Activated CD4-positive, alpha-beta memory T cell treated with anti-CD3 and anti-CD28 coated beads, Interleukin-2, amount 10 ng/mL, durations not matched to agents 7 days and 5 days (primary cell): ENCODE data around the gene PRND. TPM values are rescaled to one million over a fixed set of nuclear protein-coding genes. Genes with fewer than 3 reads are reported as not detected.
A peak's percentile ranks its signal among the peaks of the same experiment; 100 is the strongest.
"Not testable (repeated sequence)": the region's sequence is repeated elsewhere in the genome, so short reads cannot be mapped to it uniquely, and the experiment has no call there.

Source experiments
- CTCF ChIA-PET: fragments of 350-600 bp; sonication (Branson Sonifier 250); formaldehyde crosslinking; loops from one replicate; lab custom pipeline; 2021; ENCODE audit warnings: antibody characterized with exemption, inconsistent platforms; lab: Charles Lee
- POLR2A ChIA-PET: fragments of 350-600 bp; sonication (Branson Sonifier 250); formaldehyde crosslinking; loops from one replicate; lab custom pipeline; 2021; ENCODE audit warnings: antibody characterized with exemption; lab: Charles Lee
- DNase-seq: peaks from one replicate; pipeline ENCODE4 v3.0.0-alpha.2; 2020
- H3K27ac Mint-ChIP-seq: one replicate; pipeline ENCODE4 v1.8.0; 2021; ENCODE audit warnings: mild to moderate bottlenecking, mixed read lengths
- H3K27me3 Mint-ChIP-seq: one replicate; pipeline ENCODE4 v1.8.0; 2021; ENCODE audit warnings: mixed read lengths
- H3K36me3 Mint-ChIP-seq: one replicate; pipeline ENCODE4 v1.8.0; 2021; ENCODE audit warnings: low read depth, mixed read lengths
- H3K4me1 Mint-ChIP-seq: one replicate; pipeline ENCODE4 v1.8.0; 2021; ENCODE audit warnings: mixed read lengths
- H3K4me3 Mint-ChIP-seq: one replicate; pipeline ENCODE4 v1.8.0; 2021; ENCODE audit warnings: mild to moderate bottlenecking, mixed read lengths
- H3K9me3 Mint-ChIP-seq: one replicate; pipeline ENCODE4 v1.8.0; 2021; ENCODE audit warnings: mixed read lengths
- total RNA-seq, 2 experiments: library from RNA; stranded (reverse); gene quantifications; one replicate each; pipeline ENCODE4 v1.2.3, GENCODE V29; 2021

Gene PRND
- total RNA-seq, 2 experiments from 2014 or later = not detected

- Mint-ChIP-seq H3K27ac (no peak overlapping the region), H3K27me3 (peaks cover 3% of the 10 kb centered on the region), H3K36me3 (peaks cover 6% of the 10 kb centered on the region), H3K4me3 (no peak overlapping the region), H3K4me1 (peaks cover 11% of the 10 kb centered on the region), H3K9me3 (no peaks in the 10 kb centered on the region)
- no peak for DNase-seq
- ChIA-PET POLR2A (no interaction called here), CTCF (no interaction called here)
Measured at GRCh38 chr20:4710106-4710475, 11.6 kb upstream of the PRND start.

DNA sequence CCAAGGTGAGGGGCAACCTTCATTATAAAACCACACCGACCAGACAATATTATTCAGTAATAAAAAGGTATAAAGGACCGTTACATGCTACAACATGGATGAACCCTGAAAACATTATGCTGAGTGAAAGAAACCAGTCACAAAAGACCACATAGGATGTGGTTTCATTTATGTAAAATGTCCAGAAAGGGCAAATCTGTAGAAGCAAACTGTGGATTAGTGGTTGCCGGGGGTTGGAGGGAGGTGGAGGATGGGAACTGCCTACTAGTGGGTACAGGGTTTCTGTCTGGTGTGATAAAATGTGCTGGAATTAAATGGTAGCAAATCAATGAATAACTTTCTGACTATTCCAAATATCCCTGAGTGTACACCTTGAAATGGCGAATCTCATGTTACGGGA lies 10.2 kb upstream of the PRND start:
- ChIA-PET POLR2A (no interaction called here), CTCF (no interaction called here)
- H3K27me3 Mint-ChIP-seq = peaks cover 10% of the 10 kb centered on the region
- no peak overlapping the region for H3K4me3 Mint-ChIP-seq
- H3K27ac Mint-ChIP-seq = peak overlapping the region; percentile 55
- peaks cover 11% of the 10 kb centered on the region for H3K4me1 Mint-ChIP-seq
- peaks cover 6% of the 10 kb centered on the region for H3K36me3 Mint-ChIP-seq
- peak; percentile 43 for DNase-seq
- no peaks in the 10 kb centered on the region for H3K9me3 Mint-ChIP-seq

DNA sequence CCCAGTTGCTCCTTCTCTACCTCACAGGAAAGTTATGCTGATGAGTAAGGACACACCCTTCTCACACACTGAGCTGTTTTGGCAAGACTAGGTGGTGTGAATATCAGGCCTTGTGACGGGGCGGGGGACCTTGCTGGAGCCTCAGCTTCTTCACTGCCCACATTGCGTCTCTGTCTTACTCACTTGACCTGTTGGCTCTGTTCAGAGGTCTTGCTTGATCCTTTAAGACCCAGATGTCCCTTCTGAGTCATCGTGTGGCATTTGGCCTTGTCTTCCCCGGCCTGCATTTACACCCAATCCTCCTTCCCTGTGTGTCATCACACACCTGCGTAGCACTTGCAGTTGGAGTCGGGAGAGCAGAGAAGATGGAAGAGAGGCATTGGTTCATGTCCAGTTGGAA lies 8.3 kb upstream of the PRND start:
- H3K9me3 Mint-ChIP-seq = no peaks in the 10 kb centered on the region
- H3K4me3 Mint-ChIP-seq = no peak overlapping the region
- peaks cover 10% of the 10 kb centered on the region for H3K27me3 Mint-ChIP-seq
- no peak overlapping the region for H3K27ac Mint-ChIP-seq
- POLR2A ChIA-PET = no interaction called here
- peaks cover 6% of the 10 kb centered on the region for H3K36me3 Mint-ChIP-seq
- CTCF ChIA-PET = no interaction called here
- DNase-seq = no peak
- H3K4me1 Mint-ChIP-seq = peaks cover 11% of the 10 kb centered on the region

DNA sequence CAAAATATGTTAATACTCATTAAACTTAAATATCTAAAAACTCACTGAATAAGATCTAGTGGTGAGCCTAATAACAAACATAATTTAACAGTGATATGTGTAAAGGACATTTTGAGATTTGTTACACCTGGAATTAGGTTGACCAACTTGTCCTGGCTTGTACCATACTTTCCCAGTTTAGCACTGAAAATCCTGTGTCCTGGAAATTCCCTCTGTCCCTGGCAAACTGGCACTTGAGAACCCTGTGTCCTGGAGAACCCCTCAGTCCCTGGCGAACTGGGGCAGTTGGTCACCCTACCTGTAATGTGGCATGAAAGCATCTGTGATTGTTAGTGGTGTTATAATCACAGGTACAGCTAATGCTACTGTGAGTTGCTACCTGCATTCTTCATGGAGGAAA lies 6.9 kb upstream of the PRND start:
- peaks cover 10% of the 10 kb centered on the region for H3K27me3 Mint-ChIP-seq
- POLR2A ChIA-PET = interaction anchor here (0.9 kb wide), 1 partner anchor 21 kb away, joined by 3 read pairs; no protein-coding TSS in a partner anchor
- H3K27ac Mint-ChIP-seq = no peak overlapping the region
- no peak for DNase-seq
- no peaks in the 10 kb centered on the region for H3K9me3 Mint-ChIP-seq
- peaks cover 11% of the 10 kb centered on the region for H3K4me1 Mint-ChIP-seq
- H3K36me3 Mint-ChIP-seq = peaks cover 6% of the 10 kb centered on the region
- CTCF ChIA-PET = interaction anchor here (1.2 to 1.6 kb wide), 3 partner anchors 9 to 102 kb away, joined by 3 to 8 read pairs (median 4); no protein-coding TSS in a partner anchor
- no peak overlapping the region for H3K4me3 Mint-ChIP-seq

DNA sequence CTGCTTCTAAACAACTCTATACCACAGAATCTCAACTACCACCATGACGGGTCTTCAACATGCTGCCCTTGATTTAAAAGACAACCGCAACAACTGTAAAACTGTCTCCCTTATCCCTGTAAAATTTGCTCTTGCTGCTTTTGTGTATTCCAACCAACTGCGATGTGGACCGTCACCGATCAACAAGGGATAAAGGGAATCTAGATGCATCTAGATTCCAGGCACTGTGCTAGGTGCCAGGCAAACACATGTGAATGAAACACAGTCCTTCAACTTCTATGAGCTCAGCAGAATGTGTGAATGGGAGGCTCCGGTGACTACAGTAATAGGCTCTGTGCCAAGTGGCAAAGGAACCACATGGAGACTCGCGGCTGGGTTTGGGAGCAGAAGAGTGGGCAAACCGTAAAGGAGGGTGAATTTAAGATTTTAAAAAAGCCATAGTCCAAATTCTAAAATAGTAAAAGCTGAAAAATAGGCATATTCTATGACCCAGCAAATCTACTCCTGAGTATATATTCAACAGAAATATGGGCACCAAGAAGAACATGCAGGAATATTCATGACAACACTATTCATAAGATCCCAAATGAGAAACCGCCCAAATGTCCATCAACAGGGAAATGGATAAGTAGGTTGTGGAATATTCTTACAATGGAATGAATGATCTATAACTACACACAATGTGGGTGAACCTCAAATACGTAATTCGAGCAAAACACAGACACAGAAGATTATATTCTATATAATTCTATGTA lies 3.7 kb upstream of the PRND start:
- POLR2A ChIA-PET = no interaction called here
- no peak for DNase-seq
- Mint-ChIP-seq H3K9me3 (no peaks in the 10 kb centered on the region), H3K4me1 (peaks cover 11% of the 10 kb centered on the region), H3K27ac (no peak overlapping the region), H3K4me3 (no peak overlapping the region), H3K36me3 (peaks cover 4% of the 10 kb centered on the region), H3K27me3 (peaks cover 10% of the 10 kb centered on the region)
- CTCF ChIA-PET = interaction anchor here (3.8 to 5.1 kb wide), 2 partner anchors 104 to 110 kb away, joined by 19 to 50 read pairs; no protein-coding TSS in a partner anchor

DNA sequence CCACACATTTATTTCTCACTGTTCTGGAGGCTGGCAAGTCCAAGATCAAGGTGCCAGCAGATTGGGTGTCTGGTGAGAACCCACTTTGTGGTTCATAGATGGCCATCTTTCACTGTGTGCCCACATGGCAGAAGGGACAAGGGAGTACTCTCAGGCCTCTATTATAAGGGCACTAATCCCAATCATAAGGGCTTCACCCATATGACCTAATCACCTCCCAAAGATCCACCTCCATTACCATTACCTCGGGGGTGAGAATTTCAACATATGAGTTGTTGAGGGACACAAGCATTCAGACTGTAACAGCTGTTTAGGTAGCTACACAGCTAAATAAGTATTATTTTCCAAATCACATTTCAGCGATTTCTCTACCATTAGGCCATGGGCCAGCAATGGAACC lies 2.5 kb upstream of the PRND start:
- DNase-seq = no peak
- POLR2A ChIA-PET = no interaction called here
- Mint-ChIP-seq H3K36me3 (no peaks in the 10 kb centered on the region), H3K4me1 (peaks cover 11% of the 10 kb centered on the region), H3K9me3 (no peaks in the 10 kb centered on the region), H3K27ac (no peak overlapping the region), H3K27me3 (peaks cover 7% of the 10 kb centered on the region), H3K4me3 (no peak overlapping the region)
- CTCF ChIA-PET = interaction anchor here (1.7 to 5.1 kb wide), 4 partner anchors 35 to 114 kb away, joined by 6 to 50 read pairs (median 22); no protein-coding TSS in a partner anchor

DNA sequence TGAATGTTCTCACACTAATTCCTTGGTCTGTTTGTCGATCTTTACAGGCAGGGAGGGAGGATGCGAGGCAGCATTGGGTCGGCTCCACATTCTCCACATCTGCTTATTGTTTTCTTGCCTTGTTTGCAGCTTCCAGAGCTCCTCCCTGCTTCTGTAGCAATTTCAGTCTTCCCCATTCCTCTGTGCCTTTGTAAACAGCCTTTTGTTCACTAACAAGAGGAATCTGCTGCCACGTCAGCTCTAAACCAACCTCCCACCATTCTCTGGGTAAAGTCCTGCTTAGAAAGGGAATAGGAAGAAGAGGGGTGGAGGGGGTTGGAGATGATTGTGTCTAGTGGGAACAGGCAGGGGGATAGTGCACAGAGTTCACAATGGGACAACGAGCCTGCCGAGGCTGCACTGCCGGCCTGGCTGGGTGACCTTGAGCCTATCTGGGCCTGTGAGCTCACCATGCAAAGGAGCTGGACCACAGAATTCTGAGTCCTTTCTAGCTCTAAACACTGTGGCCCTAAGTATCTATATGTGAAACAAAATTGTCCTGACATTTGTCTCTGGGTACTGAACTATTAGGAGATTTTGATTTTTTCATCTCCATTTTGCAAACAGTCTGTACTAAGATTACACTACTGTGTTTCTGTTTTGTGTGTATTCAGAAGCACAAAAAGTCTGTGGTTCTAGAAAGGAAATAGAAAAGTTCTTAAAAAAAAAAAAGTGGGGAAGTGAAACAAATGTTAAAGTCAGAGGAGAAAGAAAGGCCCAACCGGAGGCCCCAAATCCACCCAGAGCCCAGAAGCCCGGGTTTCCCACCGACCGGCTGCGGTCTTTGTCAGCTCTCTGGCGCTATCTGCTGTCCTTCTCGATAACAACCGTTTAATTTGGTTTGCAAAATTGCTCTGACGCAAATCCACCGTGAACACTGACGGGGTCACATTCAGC lies 1.4 kb upstream of the PRND start:
- Mint-ChIP-seq H3K9me3 (no peaks in the 10 kb centered on the region), H3K27ac (peak overlapping the region; percentile 6)
- POLR2A ChIA-PET = interaction anchor here (0.9 kb wide), 2 partner anchors 12 to 107 kb away, joined by 3 read pairs; no protein-coding TSS in a partner anchor

GRCh38 chr20:4720977-4721349 lies 746 bp upstream of the PRND start:
- CTCF ChIA-PET = interaction anchor here (0.9 to 5.1 kb wide), 8 partner anchors 15 to 128 kb away, joined by 3 to 50 read pairs (median 10); no protein-coding TSS in a partner anchor
- no peaks in the 10 kb centered on the region for H3K27me3 Mint-ChIP-seq
- H3K27ac Mint-ChIP-seq = no peak overlapping the region

More for the DNA sequence above, 1.4 kb upstream of the PRND start:
- peaks cover 11% of the 10 kb centered on the region for H3K4me1 Mint-ChIP-seq
- no peak overlapping the region for H3K4me3 Mint-ChIP-seq
- CTCF ChIA-PET = interaction anchor here (0.9 to 5.1 kb wide), 9 partner anchors 14 to 127 kb away, joined by 3 to 50 read pairs (median 7); no protein-coding TSS in a partner anchor
- peaks cover 5% of the 10 kb centered on the region for H3K27me3 Mint-ChIP-seq
- peak; percentile 81 for DNase-seq
- H3K36me3 Mint-ChIP-seq = no peaks in the 10 kb centered on the region

DNA sequence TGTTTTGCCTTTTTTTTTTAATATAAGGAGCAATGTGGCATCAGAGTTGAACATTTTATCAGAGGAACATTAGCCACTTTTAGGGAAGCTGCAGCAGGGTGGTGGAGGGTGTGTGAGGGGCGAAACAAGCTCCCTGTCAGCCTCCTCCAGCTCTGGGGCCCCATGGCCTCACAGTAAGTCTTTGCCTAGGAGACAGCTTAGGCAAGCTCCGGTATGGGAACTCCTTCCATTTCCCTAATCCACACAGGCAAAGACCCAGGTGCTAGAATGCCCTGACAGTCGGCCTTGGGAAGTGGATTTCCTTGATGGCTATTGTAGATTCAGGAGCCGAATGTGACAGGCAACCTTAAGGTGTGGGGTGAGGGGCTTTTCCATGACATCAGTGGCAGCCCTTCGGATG lies 862 bp downstream of the PRND start:
- Mint-ChIP-seq H3K4me1 (peaks cover 20% of the 10 kb centered on the region), H3K4me3 (no peak overlapping the region), H3K9me3 (no peaks in the 10 kb centered on the region), H3K36me3 (no peaks in the 10 kb centered on the region), H3K27ac (no peak overlapping the region), H3K27me3 (no peaks in the 10 kb centered on the region)
- ChIA-PET CTCF (interaction anchor here (0.8 to 5.1 kb wide), 6 partner anchors 14 to 120 kb away, joined by 3 to 50 read pairs (median 3); no protein-coding TSS in a partner anchor), POLR2A (no interaction called here)
- no peak for DNase-seq

More at GRCh38 chr20:4720977-4721349, 746 bp upstream of the PRND start:
- Mint-ChIP-seq H3K4me1 (peaks cover 11% of the 10 kb centered on the region), H3K9me3 (no peaks in the 10 kb centered on the region), H3K4me3 (no peak overlapping the region), H3K36me3 (no peaks in the 10 kb centered on the region)
- POLR2A ChIA-PET = no interaction called here
- DNase-seq = no peak

- Mint-ChIP-seq H3K4me3 (no peak overlapping the region), H3K27ac (no peak overlapping the region), H3K9me3 (no peaks in the 10 kb centered on the region), H3K36me3 (no peaks in the 10 kb centered on the region), H3K4me1 (peaks cover 21% of the 10 kb centered on the region), H3K27me3 (no peaks in the 10 kb centered on the region)
- ChIA-PET CTCF (interaction anchor here (0.8 to 5.1 kb wide), 7 partner anchors 8 to 120 kb away, joined by 3 to 50 read pairs (median 3); no protein-coding TSS in a partner anchor), POLR2A (no interaction called here)
- DNase-seq = no peak
Measured at GRCh38 chr20:4722993-4723392, 1.3 kb downstream of the PRND start.

GRCh38 chr20:4723553-4723952 lies 1.8 kb downstream of the PRND start:
- peaks cover 23% of the 10 kb centered on the region for H3K4me1 Mint-ChIP-seq
- DNase-seq, H3K4me3 Mint-ChIP-seq, H3K27me3 Mint-ChIP-seq, H3K27ac Mint-ChIP-seq, H3K36me3 Mint-ChIP-seq, H3K9me3 Mint-ChIP-seq, POLR2A ChIA-PET: not testable (repeated sequence)
- CTCF ChIA-PET = interaction anchor here (0.8 to 3.4 kb wide), 6 partner anchors 8 to 121 kb away, joined by 3 to 21 read pairs (median 3); no protein-coding TSS in a partner anchor

- no peak overlapping the region for H3K27ac Mint-ChIP-seq
- H3K9me3 Mint-ChIP-seq = no peaks in the 10 kb centered on the region
- DNase-seq = no peak
- no peaks in the 10 kb centered on the region for H3K36me3 Mint-ChIP-seq
- no peak overlapping the region for H3K4me3 Mint-ChIP-seq
- ChIA-PET CTCF (interaction anchor here (1.2 to 3.4 kb wide), 8 partner anchors 9 to 231 kb away, joined by 3 to 21 read pairs (median 4); no protein-coding TSS in a partner anchor), POLR2A (interaction anchor here (1.0 kb wide), 1 partner anchor 59 kb away, joined by 3 read pairs; no protein-coding TSS in a partner anchor)
- H3K27me3 Mint-ChIP-seq = no peaks in the 10 kb centered on the region
- H3K4me1 Mint-ChIP-seq = peaks cover 23% of the 10 kb centered on the region
Measured at GRCh38 chr20:4724459-4725262, 3.0 kb downstream of the PRND start.
